ENCODE results near the gene MYLIP. TPM values are rescaled to one million over a fixed set of nuclear protein-coding genes. Genes with fewer than 3 reads are reported as not detected.

The MYLIP gene
- total RNA-seq, 1 donor from 2014 or later = 95.5 TPM

DNA sequence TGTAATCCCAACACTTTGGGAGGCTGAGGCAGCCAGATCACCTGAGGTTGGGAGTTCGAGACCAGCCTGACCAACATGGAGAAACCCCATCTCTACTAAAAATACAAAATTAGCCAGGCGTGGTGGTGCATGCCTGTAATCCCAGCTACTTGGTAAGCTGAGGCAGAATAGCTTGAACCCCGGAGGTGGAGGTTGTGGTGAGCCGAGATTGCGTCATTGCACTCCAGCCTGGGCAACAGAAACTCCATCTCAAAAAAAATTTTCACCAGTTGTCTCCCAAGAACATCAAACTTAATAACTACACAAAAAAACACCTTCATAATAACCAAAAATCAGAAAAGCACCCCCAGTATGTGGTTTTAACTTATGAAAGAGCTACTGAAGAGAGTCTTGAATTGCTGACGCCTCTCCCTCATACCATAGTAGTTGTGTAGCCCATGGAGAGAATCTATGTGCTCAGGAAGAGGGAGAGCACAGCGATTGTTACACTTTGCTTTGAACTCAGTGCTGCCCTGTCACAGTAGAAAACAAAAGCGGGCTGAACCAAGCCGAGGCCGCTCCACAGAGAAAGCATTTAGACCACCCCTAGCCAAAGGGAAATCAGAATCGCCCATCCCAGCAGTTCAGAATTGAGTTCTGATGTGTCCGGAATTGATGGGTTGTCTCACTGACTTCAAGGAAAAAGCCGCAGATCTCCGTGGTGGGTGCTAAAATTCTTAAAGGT is 67.5 kb downstream of the MYLIP start:
- no peaks in the 10 kb centered on the region for H3K36me3 ChIP-seq (ENCODE audit: control insufficient read depth in 3 of 3, insufficient read depth in 3 of 3, low read length in 3 of 3)
- H3K27me3 ChIP-seq (ENCODE audit: control insufficient read depth in 3 of 3, insufficient read depth in 3 of 3, low read length in 3 of 3) = no peaks in the 10 kb centered on the region
- no peak overlapping the region for H3K27ac ChIP-seq (ENCODE audit: low read depth, low read length)
- no peak overlapping the region for H3K4me3 ChIP-seq (ENCODE audit: low read length in 3 of 3)
- no peaks in the 10 kb centered on the region for H3K9me3 ChIP-seq (ENCODE audit: control insufficient read depth in 3 of 3, low read length in 3 of 3)
- H3K9ac ChIP-seq (ENCODE audit: low read depth in 1 of 3, low read length in 3 of 3) = no peak overlapping the region
- peaks cover 11 to 15% (median 14%) of the 10 kb centered on the region in 3 donors for H3K4me1 ChIP-seq (ENCODE audit: control insufficient read depth in 3 of 3, insufficient read depth in 3 of 3, low read length in 3 of 3)

GRCh38 chr6:16196984-16197546 is 68.2 kb downstream of the MYLIP start:
- Histone ChIP-seq H3K4me1 (ENCODE audit: control insufficient read depth in 3 of 3, insufficient read depth in 3 of 3, low read length in 3 of 3) (peaks cover 11 to 15% (median 14%) of the 10 kb centered on the region in 3 donors), H3K27me3 (ENCODE audit: control insufficient read depth in 3 of 3, insufficient read depth in 3 of 3, low read length in 3 of 3) (no peaks in the 10 kb centered on the region), H3K4me3 (ENCODE audit: low read length in 3 of 3) (no peak overlapping the region), H3K36me3 (ENCODE audit: control insufficient read depth in 3 of 3, insufficient read depth in 3 of 3, low read length in 3 of 3) (no peaks in the 10 kb centered on the region), H3K9me3 (ENCODE audit: control insufficient read depth in 3 of 3, low read length in 3 of 3) (no peaks in the 10 kb centered on the region), H3K9ac (ENCODE audit: low read depth in 1 of 3, low read length in 3 of 3) (no peak overlapping the region), H3K27ac (ENCODE audit: low read depth, low read length) (no peak overlapping the region)

Small RNA genes lying within 50 kb of the gene (small RNA-seq; reads per million reads assigned to genes)
- gene MIR4639 = 0.09 reads per million

Other genes starting within 250 kb of the MYLIP start
- 26.1 TPM for gene GMPR, start 109.5 kb downstream of the MYLIP start, total RNA-seq